T-helper 9 cell (primary cell): ENCODE results near the gene SIPA1L3.
"Not testable (repeated sequence)": the region's sequence is repeated elsewhere in the genome, so short reads cannot be mapped to it uniquely, and the experiment has no call there.

ENCODE experiments used
- DNase-seq: peaks from one replicate; pipeline ENCODE4 v3.0.0-alpha.2; 2020

Gene SIPA1L3

GRCh38 chr19:38223119-38223523 lies 316.1 kb downstream of the SIPA1L3 start:
- DNase-seq, result no peak

- DNase-seq, result no peak
Measured at GRCh38 chr19:38223617-38224013, 316.6 kb downstream of the SIPA1L3 start.

GRCh38 chr19:38224014-38224862 lies 317.2 kb downstream of the SIPA1L3 start, which contains the start of gene DPF1:
TSS of gene DPF1 (minus strand) at chr19:38224222. CDS start at chr19:38224142, 80 bp downstream.
- peak; percentile 25 for DNase-seq

- DNase-seq, result not testable (repeated sequence)
Measured at GRCh38 chr19:38224863-38225218, 317.8 kb downstream of the SIPA1L3 start.

GRCh38 chr19:38227287-38228004 lies 320.4 kb downstream of the SIPA1L3 start:
- no peak for DNase-seq

- DNase-seq, result no peak
Measured at GRCh38 chr19:38228005-38228377, 321.0 kb downstream of the SIPA1L3 start.

GRCh38 chr19:38228491-38229439 lies 321.8 kb downstream of the SIPA1L3 start:
- no peak for DNase-seq

- DNase-seq, result peak; percentile 43
Measured at GRCh38 chr19:38229585-38230073, 322.6 kb downstream of the SIPA1L3 start.

- not testable (repeated sequence) for DNase-seq
Measured at GRCh38 chr19:38230506-38231133, 323.6 kb downstream of the SIPA1L3 start.

- DNase-seq, result no peak
Measured at GRCh38 chr19:38231918-38232317, 324.9 kb downstream of the SIPA1L3 start.

- DNase-seq, result peak; percentile 72
Measured at GRCh38 chr19:38233740-38234251, 326.8 kb downstream of the SIPA1L3 start.

GRCh38 chr19:38234615-38235014 lies 327.6 kb downstream of the SIPA1L3 start:
- DNase-seq, result no peak

GRCh38 chr19:38239816-38240215 lies 332.8 kb downstream of the SIPA1L3 start:
- DNase-seq, result no peak

- no peak for DNase-seq
Measured at GRCh38 chr19:38243279-38243673, 336.3 kb downstream of the SIPA1L3 start.

- DNase-seq, result no peak
Measured at GRCh38 chr19:38245826-38246498, 339.0 kb downstream of the SIPA1L3 start.

GRCh38 chr19:38247126-38247525 lies 340.1 kb downstream of the SIPA1L3 start:
- DNase-seq, result no peak

- DNase-seq, result no peak
Measured at GRCh38 chr19:38247734-38248268, 340.8 kb downstream of the SIPA1L3 start.

- DNase-seq, result no peak
Measured at GRCh38 chr19:38248421-38248820, 341.4 kb downstream of the SIPA1L3 start.

- DNase-seq, result no peak
Measured at GRCh38 chr19:38250428-38250820, 343.4 kb downstream of the SIPA1L3 start.

GRCh38 chr19:38250821-38251563 lies 344.0 kb downstream of the SIPA1L3 start:
- no peak for DNase-seq
